SK-N-MC (cell line): ENCODE data around the gene CBX5.

Experiments
- EZH2 ChIP-seq: fragments of 200-600 bp; sonication (generic); IDR thresholded peaks from one replicate; pipeline ENCODE4 v1.6.1; 2017; ENCODE audit warnings: antibody characterized with exemption
- POLR2AphosphoS5 ChIP-seq: IDR thresholded peaks from 2 replicates; pipeline ENCODE4 v1.6.1; 2012; ENCODE audit warnings: mild to moderate bottlenecking, low read depth, low read length, borderline replicate concordance

GRCh38 chr12:54266852-54267251 is 13.1 kb downstream of the CBX5 start:
- TF ChIP-seq EZH2 (no peak), POLR2AphosphoS5 (no peak)
